Stimulated activated CD8-positive, alpha-beta memory T cell treated with anti-CD3 and anti-CD28 coated beads, Interleukin-15, amount 100 ng/mL, for 48 hours (primary cell): ENCODE measurements around the gene OR1F1.
"Not testable (repeated sequence)": the region's sequence is repeated elsewhere in the genome, so short reads cannot be mapped to it uniquely, and the experiment has no call there.

ENCODE experiments used
- DNase-seq, 2 donors: peaks; one replicate each; pipeline ENCODE4 v3.0.0-alpha.2; 2020; ENCODE audit warnings: low read depth in 2 of 2

The OR1F1 gene

DNA sequence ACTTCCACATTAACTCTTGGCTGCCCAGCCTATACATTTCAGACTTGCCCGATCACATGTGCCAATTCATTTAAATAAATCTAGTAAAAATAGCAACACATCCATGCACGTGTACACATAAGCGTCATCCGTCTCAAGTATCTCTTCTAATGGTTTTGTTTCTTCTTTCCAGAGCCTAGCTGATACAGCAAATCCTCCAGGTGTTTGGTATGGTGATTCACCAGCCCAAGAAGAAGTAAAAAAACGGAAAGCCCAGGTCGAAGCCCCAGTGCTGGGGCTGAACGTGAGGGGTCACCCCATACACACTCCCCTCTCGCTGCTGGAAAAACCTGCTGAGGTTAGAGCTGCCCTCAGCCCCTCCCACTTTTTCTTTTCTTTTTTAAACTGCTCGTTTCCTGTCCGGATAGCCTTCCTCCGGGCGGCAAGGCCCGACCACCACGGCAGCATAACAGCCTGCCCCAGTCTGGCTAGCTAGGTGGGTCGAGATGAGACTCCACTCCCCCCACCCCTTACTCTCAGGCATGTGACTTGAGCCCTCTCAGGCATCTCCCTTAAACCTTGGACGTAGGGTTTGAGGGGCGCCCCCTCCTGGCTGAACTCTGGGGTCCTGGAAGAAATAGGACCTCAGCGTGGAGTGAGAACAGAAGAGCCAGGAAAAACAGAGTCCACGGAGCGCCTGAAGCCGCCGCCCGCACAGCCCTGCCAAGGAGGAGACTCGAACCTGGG is 13.9 kb upstream of the OR1F1 start:
- DNase-seq, result no peak

DNA sequence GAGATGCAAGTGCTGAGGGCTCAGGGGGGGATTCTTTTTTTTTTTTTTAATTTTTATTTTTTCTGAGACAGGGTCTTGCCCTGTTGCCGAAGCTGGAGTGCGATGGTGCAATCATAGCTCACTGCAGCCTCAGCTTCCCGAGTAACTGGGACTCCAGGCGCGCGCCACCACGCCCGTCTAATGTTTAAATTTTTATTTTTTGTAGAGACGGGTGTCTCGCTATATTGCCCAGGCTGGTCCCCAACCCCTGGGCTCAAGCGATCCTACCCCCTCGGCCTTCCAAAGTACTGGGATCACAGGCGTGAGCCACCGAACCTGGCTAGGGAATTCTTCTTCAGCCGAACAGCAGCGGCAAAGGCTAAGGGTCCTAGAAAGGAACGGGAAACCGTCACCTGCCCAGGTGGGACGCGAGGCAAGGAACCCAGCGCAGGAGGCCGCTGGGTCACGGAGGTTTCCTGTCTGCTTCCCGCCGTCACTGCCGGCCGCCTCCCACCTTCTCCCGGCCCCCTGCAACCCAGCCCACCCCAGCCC is 13.3 kb upstream of the OR1F1 start:
- no peak for DNase-seq

DNA sequence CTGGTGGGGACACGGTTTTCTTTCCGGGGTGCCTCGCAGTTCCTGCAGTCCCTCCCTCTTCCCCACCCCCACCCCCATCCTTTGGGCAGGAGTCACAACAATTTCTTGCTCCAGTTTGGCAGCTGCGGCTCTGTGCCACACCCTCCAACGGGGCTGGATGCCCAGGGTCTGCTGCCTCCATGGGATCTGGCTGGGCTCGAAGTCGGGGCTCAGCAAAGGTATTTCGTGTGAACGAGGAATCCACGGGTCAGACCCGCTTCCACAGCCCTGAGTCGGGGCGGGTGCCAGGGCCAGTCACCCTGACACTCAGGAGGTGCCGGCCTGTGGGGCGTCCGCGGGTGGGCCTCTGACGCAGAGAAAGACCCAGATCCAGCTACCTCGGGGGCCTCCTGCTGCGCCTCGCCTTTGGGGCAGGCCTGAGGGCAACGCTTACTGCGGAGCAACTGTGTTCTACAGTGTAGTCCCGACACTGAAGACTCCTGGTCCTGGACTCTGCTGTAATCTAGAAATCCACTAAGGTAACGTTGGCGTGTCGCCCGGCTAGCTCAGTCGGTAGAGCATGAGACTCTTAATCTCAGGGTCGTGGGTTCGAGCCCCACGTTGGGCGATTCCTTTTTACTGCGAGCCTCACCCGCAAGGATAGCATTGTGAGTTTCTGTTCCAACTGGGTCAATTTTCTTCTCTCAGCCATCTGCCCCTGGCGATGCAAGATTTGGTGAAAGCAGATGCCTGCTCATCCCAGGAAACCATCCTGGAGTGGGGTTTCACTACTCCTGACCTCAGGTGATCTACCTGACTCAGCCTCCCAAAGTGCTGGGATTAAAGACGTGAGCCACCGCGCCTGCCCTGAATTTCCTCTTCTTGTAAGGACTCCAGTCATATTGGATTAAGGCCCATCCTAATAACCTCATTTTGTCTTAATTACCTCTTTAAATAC is 12.6 kb upstream of the OR1F1 start:
- peak in 1 of 2 donors; percentile 57 for DNase-seq

DNA sequence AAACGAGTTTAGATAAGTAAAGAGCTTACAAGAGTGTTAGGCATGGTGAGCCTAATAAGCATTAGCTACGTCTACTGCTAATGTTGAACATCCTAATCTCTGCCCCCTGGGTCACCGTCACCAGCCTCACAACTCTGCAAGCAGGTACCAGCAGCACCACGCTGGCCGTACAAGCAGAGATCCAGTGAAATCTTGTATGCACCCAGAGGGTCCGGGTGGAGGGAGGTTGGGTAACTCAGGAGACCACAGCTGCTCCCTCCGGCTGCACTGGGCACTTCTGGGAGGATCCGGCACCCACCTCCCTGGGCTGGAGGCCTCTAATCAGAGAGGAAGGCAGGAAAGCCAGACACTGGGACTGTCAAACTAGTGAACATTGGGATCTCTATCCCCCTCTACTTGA is 8.4 kb upstream of the OR1F1 start:
- no peak for DNase-seq

DNA sequence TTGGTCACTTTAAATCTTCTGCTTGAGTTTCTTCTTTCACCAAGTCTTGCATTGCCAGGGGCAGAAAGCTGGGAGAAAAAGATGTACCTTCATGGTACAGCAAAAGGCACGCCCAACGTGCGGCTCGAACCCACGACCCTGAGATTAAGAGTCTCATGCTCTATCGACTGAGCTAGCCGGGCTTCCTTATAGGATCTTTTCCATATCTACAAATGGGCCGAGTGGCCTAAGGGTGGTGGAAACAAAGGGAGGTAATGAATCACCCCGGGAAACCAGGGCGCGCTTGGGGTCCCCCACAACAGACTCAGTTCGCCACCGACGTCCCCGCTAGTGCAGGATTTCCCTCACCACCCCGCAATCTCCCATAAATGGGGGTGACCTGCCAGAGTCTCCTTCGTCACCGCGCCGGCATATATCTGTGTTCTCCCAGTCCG is 7.5 kb upstream of the OR1F1 start:
- no peak for DNase-seq

DNA sequence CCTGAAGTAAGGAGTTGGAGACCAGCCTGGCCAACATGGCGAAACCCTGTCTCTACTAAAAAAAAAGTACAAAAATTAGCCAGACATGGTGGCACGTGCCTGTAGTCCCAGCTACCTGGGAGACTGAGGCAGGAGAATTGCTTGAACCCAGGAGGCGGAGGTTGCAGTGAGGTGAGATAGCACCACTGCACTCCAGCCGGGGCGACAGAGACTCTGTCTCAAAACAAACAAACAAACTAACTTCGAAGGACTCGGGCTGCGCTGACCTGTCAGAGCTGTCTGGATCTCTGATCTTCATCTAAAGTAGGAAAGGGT is 5.8 kb upstream of the OR1F1 start:
- DNase-seq, result not testable (repeated sequence)

DNA sequence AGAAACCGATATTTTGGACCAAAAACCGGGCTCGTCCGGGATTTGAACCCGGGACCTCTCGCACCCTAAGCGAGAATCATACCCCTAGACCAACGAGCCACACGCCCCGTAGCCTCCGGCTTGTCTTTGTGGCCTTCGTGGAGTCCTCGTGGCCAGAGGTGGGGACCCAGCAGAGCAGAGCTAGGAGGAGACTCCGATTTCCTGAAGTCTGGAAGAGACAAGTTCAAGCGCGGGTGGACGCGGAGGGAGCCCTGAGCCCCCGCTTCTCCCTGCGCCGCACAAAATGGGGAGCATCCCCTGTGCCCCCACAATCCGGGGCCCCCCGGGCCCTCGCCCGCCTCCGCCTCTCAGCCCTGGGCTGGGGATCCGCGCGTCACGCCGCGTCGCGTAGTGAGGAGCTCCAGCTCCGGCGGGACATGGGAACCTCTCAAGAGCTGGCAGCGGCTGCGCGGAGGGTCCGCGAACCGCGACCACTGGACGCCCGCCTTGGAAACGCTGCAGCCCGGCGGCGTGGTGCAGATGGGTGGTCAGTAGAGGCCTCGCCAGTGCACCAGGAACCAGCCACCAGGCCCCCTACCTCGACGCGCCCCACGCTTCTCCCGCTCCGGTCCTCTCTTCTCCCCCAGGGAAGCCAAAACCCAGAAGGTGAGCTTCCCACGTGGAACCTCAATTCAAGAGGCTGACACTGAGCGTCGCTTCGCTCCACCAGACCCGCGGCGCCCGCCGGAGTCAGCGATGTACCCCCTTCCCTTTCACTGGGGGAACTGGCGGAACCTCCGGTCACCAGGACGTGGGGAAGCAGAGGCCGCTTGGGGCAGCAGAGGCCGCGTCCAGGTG is 5.2 kb upstream of the OR1F1 start:
- no peak for DNase-seq

DNA sequence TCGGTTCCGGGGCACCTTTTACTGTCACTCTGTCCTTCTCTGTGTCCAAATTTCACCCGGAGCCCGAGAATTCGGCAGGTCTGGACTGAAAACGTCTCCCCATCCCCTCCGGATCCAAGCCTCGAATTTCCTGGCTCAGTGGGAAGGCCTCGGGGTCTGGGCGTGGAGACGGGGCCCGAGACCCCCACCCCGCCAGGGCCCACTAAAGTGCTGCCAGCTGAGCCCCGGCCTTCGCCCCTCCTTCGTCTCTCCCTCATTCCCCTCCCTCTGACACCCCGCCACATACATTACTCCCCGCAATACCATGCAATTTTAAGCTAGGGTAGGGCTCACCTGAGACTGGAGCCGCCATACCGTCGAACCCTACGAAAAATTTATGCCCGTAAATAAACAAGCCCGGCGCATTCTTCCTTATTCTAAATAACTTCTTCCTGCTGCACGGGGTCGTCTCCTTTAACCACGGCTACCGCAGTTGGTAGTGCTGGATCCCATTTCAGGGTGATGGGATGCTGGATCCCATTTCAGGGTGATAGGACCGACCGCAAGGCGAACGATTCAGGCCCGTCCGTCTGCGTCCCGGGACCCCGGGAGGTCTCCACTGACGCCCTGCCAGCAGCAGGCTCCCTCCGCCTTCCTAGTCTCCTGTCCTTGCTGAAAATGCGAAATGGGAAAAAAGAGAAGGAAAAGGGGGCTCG is 4.4 kb upstream of the OR1F1 start:
- DNase-seq, result no peak

DNA sequence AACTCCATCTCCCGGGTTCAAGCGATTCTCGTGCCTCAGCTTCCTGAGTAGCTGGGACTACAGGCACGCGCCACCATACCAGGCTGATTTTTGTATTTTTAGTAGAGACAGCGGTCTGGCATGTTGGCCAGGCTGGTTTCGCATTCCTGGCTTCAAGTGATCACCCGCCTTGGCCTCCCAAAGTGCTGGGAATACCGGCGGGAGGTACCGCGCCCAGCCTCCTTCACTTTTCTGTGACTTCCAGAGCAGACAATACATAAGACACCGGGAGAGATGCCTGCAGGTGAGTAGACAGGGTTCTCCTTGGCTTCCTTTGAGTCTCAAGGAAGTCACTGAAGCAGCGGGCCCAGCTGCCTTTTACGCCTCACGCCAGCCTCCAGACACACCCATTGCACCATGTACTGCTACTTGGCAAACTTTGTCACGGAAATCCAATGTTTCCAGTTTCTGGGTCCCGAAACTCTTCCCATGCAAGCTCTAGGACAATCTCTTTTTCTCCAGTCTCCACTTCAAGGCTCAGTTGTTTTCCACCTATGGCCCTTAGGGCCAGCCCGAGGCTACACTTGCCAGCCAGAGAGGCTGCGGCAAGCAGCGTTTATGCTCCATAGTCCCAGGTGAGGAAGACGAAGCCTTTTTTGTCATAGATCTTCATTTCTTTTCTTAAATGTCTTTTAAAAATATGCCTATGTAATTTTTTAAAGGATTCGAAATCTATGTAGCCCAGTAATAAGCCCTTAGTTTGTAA is 886 bp upstream of the OR1F1 start:
- DNase-seq, result no peak

DNA sequence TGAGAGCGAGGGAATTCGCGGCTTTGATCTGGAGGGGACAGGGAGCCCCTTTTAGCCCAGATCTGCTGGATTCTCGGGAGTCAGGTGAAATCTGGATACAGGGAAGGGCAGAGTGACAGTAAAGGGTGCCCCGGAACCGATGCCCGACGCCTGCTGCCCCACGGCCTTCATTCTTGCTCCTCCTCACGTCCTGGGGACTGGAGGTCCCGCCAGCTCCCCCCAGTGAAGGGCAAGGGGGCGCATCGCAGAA is 596 bp downstream of the OR1F1 start:
- no peak for DNase-seq

DNA sequence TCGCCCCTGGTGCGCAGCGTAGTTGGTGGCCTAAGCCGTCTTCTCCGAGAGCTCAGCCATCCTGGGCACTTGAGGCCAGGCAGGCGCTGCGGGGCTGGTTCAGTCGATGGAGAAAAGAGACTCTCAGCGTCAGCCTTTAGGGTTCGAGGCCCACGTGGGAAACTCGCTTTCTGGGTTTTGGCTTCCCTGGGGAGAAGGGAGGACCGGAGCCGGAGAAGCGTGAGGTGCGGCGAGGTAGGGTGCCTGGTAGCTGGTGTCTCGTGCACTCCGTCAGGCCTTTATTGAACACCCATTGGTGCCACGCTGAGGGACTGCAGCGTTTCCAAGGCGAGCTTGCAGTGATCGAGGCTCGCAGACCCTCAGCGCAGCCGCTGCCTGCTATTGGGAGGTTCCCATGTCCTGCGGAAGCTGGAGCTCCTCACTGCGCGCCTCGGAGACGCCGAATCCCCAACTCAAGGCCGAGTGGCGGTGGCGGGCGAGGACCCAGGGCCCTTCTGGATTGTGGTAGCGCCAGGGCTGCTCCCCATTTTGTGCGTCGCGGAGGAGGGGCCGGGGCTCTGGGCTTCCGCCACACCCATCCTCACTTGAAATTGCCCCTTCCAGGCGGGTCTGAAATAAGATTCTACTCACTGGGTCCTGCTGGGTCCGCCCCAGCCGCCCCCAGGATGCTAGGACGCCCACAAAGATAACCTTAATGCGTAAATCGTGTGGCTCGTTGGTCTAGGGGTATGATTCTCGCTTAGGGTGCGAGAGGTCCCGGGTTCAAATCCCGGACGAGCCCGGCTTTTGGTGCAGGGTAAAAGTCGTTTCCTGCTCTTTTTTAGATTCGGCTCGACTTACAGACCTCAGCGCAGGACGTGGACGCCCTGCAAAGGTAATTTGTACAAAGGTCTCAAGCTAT is 1.2 kb downstream of the OR1F1 start:
- DNase-seq, result peak; percentile 57 to 60

DNA sequence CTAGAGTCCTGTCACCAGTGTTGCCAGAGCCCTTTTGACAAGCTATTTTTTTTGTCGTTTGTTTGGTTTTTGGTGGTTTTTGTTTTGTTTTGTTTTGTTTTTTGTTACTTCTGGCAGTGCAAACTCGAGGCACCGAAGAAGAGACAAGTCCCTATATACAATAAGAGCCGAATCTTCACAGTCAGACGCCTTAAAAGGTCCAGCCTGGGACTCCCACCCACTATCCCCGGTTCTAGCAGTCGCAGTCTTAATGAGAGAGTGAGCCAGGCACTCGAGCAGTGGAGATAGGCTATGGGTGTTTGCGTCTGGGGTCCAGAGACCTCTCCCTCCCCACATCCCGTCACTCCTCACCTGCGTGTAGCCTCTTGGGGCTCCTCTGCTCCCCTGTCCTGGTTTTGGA is 1.9 kb downstream of the OR1F1 start:
- DNase-seq, result no peak

DNA sequence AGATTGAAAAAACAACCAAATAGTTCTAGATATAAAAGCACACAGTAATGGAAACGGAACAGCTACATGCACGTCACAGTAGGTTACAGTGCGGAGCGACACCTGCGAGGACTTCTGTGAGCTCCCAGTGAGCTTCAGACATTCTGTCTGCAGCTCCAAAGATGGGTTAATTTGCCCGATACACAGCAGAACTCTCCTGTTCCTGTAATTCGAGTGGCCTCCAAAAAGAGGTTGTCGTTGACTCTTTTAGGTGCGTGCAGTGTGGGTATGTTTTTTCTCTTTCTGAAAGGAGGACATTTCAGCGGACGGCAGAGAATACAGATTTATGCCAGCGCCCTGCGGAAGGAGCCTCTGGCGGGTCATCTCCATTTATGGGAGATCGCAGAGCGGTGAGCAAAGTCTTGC is 2.9 kb downstream of the OR1F1 start:
- DNase-seq, result no peak

DNA sequence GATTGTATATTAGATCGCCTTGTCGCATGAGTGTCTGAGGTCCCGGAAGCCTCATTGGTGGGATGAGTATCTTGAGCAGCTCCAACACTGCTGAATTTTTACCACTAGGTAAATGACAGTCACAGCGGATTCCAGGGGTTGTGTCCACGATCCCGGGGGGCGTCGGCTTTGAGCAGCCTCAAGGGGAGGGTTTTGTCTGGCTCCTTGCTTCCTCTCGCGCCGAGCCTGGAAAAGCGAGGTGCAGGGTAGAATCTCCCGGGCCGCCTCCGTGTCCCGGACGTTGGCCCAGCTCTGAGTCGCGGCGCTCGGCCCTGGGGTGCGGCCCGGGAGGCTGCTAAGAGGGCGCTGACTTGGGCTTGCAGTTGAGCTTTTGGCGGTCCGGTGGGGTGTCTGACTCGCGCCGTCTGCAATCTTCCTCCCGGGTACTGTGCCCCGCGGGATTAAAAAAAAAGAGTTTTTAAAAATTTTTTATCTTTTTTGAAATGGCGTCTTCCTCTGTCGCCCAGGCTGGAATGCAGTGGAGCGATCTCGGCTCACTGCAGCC is 4.5 kb downstream of the OR1F1 start:
- no peak for DNase-seq

DNA sequence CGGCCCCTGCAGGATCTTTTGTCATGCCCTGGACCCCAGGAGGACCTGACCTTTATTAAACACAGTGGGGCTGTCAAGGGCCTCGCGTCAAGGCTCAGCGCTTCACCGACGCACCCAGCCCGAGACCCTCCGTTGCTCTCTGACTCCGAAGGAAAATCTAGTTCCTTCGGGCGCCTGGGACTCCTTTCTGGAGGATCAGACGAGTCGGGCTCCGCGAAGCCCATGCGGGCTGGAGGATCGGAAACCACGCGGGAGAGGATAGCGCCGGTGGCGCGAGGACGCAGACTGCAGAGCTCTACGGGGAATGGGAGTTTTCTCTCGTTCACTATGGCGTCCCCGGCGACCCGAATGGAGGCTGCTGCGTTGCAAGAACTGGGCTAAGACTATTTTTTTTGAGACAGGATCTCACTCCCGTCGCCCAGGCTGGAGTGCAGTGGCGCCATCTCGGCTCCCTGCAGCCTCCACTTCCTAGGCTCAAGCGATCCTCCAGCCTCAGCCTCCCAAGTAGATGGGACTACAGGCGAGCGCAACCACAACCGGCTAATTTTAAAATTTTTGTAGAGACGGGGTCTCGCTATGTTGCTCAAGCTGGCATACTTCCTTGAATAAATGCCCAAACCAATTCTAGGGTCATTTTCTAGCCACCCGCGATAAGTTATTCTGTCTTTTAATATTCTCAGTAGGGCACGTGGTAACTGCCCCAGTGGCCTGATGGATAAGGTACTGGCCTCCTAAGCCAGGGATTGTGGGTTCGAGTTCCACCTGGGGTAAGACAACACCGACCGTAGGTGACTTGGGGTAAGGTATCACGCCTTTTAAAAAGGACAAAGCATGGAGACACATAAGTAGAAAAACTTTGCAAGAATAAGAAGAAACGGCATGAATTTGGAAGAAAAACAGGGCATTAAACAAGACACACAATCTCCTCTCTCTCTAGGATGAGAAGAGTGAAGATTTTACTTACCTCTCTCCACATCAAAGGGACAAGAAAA is 5.5 kb downstream of the OR1F1 start:
- DNase-seq, result no peak

DNA sequence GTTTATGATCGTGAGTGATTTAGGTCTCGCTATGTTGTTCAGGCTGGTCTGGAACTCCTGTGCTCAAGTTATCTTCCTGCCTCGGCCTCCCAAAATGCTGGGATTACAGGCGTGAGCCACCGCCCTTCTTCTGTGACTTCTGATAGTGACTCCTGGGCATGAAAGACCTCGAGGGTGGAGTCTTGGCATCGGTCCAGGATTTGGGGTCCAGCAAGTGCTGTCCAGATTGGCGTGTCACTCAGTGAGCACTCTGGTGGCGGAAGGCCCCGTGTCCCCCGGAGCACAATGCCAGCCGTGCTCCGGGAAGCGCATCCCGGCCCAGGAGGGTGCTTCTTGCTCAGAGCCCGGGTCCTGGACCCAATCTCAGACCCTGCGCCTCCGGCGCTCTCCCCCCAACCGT is 6.8 kb downstream of the OR1F1 start:
- no peak for DNase-seq

DNA sequence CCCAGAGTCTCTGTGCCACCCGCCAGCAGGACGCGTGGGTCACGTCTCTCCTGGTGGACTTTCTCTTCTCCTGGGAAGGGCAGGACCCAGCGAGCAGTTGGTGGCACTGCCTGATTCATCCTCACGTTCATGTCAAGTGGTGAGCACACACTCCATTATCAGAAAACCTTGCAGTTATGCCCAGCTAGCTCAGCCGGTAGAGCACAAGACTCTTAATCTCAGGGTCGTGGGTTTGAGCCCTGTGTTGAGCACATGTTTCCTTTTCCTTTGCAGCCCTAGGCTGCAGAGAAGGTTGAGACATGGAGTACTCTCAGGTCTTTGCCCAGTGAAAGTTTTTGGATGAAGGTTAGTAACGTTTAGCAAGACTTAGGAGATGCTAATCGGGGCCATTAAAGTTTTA is 8.0 kb downstream of the OR1F1 start:
- DNase-seq, result no peak

DNA sequence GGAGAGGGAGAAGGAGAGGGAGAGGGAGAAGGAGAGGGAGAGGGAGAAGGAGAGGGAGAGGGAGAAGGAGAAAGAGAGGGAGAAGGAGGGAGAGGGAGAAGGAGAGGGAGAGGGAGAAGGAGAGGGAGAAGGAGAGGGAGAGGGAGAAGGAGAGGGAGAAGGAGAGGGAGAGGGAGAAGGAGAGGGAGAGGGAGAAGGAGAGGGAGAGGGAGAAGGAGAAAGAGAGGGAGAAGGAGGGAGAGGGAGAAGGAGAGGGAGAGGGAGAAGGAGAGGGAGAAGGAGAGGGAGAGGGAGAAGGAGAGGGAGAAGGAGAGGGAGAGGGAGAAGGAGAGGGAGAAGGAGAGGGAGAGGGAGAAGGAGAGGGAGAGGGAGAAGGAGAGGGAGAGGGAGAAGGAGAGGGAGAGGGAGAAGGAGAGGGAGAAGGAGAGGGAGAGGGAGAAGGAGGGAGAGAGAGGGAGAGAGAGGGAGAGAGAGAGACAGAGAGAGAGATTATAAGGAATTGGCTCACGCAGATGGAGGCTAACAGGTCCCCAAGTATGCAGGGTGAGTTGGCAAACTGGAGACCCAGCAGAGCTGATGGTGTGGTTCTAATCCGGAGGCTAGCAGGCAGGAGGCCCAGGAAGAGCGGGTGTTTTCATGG is 9.8 kb downstream of the OR1F1 start:
- DNase-seq, result not testable (repeated sequence)
